HUES6 (cell line): ENCODE results near the gene AK1.

Experiments
- H3K27ac ChIP-seq: 2 replicates; pipeline ENCODE4 v1.7.0; 2013; ENCODE audit warnings: low read depth, mild to moderate bottlenecking, low read length, inconsistent platforms
- H3K27me3 ChIP-seq: 2 replicates; pipeline ENCODE4 v1.6.1; 2013; ENCODE audit warnings: low read length; ENCODE audit not compliant: control insufficient read depth, insufficient read depth
- H3K36me3 ChIP-seq: 2 replicates; pipeline ENCODE4 v1.6.1; 2013; ENCODE audit warnings: low read length; ENCODE audit not compliant: control insufficient read depth, insufficient read depth
- H3K4me1 ChIP-seq: 2 replicates; pipeline ENCODE4 v1.6.1; 2013; ENCODE audit warnings: low read length; ENCODE audit not compliant: control insufficient read depth, insufficient read depth
- H3K4me3 ChIP-seq: 2 replicates; pipeline ENCODE4 v1.5.1; 2013; ENCODE audit warnings: low read depth, low read length
- H3K9ac ChIP-seq: one replicate; pipeline ENCODE4 v1.6.1; 2013; ENCODE audit warnings: mild to moderate bottlenecking, low read length
- H3K9me3 ChIP-seq: 2 replicates; pipeline ENCODE4 v1.6.1; 2013; ENCODE audit warnings: low read depth, low read length; ENCODE audit not compliant: control insufficient read depth, insufficient read depth

AK1 gene

DNA sequence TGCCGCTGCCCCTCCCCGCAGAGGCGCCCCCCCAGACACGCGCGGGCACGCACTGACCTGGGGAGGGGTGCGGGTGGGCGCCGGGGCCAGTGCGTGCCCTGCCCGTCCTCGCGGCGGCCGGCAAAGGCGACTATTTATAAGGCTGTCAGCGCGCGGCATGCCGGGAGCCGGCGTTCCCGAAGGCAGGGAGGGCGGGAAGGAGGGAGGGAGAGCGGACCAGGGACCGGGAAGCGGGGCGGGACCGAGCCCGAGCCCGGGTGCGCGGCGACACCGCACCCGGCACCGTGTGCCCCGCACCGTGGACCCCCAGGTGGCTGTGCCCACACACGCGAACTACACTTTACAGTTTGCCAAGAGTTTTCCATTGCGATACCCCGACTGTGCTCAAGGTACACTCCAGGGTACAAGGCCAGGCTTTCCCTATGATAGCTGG lies at the start of gene AK1:
TSS of gene AK1 (minus strand) at position 110 of the 433 bp plus-strand sequence. CDS start 3,058 bp downstream, outside the sequence.
- Histone ChIP-seq H3K27ac (no peak within 1 kb of the TSS), H3K4me3 (peak within 1 kb of the TSS; percentile 73), H3K27me3 (no peaks in the 10 kb centered on the region), H3K9ac (peak within 1 kb of the TSS; percentile 29), H3K4me1 (peaks cover 15% of the 10 kb centered on the region), H3K9me3 (no peaks in the 10 kb centered on the region), H3K36me3 (no peaks in the 10 kb centered on the region)

DNA sequence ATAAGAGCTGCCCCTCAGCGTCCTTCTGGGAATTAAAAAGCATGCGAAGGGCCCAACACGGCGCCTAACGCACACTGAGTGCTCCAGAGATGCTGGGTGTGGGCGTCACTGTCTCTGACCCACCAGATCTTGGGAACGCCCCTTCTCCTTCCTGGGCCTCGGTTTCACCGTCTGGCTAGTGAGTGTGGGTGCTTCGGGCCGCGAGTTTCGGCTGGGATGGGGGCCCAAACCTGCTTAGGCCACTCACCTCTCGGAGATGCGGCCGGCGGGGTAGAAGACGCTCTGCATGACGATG lies 49.4 kb upstream of the AK1 start:
- Histone ChIP-seq H3K27me3 (peaks cover 55% of the 10 kb centered on the region), H3K4me1 (peaks cover 36% of the 10 kb centered on the region)

DNA sequence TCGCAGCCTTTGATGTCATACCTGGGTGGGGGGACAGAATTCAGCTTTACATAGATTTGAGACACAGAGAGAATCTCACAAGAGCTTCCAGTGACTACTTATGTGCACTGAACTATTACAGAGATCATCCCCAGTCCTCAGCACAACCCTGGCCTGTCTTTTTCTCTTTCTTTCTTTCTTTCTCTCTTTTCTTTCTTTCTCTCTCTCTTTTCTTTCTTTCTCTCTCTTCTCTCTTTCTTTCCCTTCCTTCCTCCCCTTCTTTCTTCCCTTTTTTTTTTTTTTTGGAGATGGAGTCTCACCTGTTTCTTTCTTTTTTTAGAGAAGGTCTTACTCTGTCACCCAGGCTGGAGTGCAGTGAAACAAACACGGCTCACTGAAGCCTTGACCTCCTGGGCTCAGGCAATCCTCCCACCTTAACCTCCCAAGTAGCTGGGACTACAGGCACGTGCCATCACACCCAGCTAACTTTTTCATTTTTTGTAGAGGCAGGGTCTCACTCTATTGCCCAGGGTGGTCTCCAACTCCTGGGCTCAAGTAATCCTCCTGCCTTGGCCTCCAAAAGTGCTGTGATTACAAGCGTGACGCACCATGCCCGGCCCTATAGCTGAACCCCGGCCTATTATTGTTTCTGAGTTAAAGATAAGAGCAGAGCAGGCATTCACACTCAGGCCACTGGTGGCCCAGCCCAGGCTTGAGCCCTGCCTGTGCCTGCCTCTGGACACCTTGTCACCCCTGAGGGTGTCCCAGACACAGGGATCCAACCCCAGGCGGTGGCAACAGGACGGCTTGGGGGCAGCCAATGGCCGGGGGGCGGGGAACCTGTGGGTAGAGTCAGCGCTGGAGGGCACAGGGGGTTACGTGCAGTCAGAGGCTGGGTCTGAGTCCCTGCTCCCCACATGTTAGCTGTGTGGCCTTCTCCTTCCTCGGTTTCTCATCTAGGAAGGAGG lies 48.8 kb upstream of the AK1 start:
- no peaks in the 10 kb centered on the region for H3K36me3 ChIP-seq
- H3K27ac ChIP-seq: no peak overlapping the region
- peak overlapping the region; percentile 70 for H3K4me3 ChIP-seq
- H3K4me1 ChIP-seq: peaks cover 30% of the 10 kb centered on the region
- H3K27me3 ChIP-seq: peaks cover 59% of the 10 kb centered on the region
- H3K9ac ChIP-seq: peak overlapping the region; percentile 0
- H3K9me3 ChIP-seq: no peaks in the 10 kb centered on the region

More for the DNA sequence above, 49.4 kb upstream of the AK1 start:
- Histone ChIP-seq H3K36me3 (no peaks in the 10 kb centered on the region), H3K4me3 (peak overlapping the region; percentile 70), H3K9me3 (no peaks in the 10 kb centered on the region), H3K9ac (peak overlapping the region; percentile 0), H3K27ac (no peak overlapping the region)

DNA sequence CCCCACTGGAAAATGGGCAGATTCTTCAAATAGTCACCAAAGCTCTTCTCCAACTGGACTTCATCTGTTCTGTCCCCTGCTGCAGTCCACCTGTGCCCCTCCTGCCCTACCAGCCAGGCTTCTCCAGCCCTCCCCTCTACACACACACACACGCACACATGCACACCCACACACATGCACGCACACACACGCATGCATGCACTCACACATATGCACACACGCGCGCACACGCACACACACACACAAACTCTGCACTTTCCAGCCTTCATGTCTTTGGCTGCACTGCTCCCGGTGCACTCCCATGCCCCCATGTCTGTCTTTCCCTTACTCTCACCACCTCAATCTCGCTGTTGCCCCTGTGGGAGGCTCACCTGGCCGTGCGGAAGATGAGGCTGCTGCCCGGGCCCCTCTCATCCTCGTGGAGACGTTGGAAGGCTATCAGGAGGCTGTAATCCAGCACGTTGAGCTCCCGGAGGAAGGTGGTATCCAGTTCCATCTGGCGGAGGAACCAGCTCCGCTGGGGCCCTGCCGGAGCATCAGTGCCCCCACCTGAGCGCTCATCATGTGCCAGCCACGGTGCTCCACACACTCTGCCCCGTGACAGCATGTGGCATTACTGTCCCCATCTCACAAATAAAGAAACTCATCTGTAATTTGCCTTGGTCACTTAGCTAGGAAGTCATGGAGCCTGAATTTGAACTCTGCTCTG lies 47.4 kb upstream of the AK1 start:
- Histone ChIP-seq H3K9ac (no peak overlapping the region), H3K4me3 (no peak overlapping the region), H3K9me3 (no peaks in the 10 kb centered on the region), H3K36me3 (no peaks in the 10 kb centered on the region), H3K27me3 (peaks cover 59% of the 10 kb centered on the region), H3K4me1 (peaks cover 22% of the 10 kb centered on the region), H3K27ac (no peak overlapping the region)

- Histone ChIP-seq H3K4me3 (no peak overlapping the region), H3K9me3 (no peaks in the 10 kb centered on the region), H3K27me3 (peaks cover 47% of the 10 kb centered on the region), H3K4me1 (peaks cover 17% of the 10 kb centered on the region), H3K9ac (no peak overlapping the region), H3K36me3 (no peaks in the 10 kb centered on the region), H3K27ac (no peak overlapping the region)
Measured at GRCh38 chr9:127923771-127924170, 46.3 kb upstream of the AK1 start.

- no peaks in the 10 kb centered on the region for H3K36me3 ChIP-seq
- no peak overlapping the region for H3K27ac ChIP-seq
- no peaks in the 10 kb centered on the region for H3K9me3 ChIP-seq
- no peak overlapping the region for H3K9ac ChIP-seq
- H3K27me3 ChIP-seq: peaks cover 40% of the 10 kb centered on the region
- no peak overlapping the region for H3K4me3 ChIP-seq
- H3K4me1 ChIP-seq: peaks cover 15% of the 10 kb centered on the region
Measured at GRCh38 chr9:127923046-127923445, 45.6 kb upstream of the AK1 start.

GRCh38 chr9:127921557-127922120 lies 44.2 kb upstream of the AK1 start:
- Histone ChIP-seq H3K4me3 (peak overlapping the region; percentile 34), H3K27ac (no peak overlapping the region), H3K36me3 (no peaks in the 10 kb centered on the region), H3K4me1 (peaks cover 15% of the 10 kb centered on the region), H3K9ac (no peak overlapping the region), H3K27me3 (peaks cover 28% of the 10 kb centered on the region), H3K9me3 (no peaks in the 10 kb centered on the region)

- Histone ChIP-seq H3K4me1 (peaks cover 19% of the 10 kb centered on the region), H3K4me3 (no peak overlapping the region), H3K36me3 (no peaks in the 10 kb centered on the region), H3K27me3 (peaks cover 30% of the 10 kb centered on the region), H3K9me3 (no peaks in the 10 kb centered on the region), H3K9ac (no peak overlapping the region), H3K27ac (no peak overlapping the region)
Measured at GRCh38 chr9:127920794-127921193, 43.3 kb upstream of the AK1 start.

- H3K9me3 ChIP-seq: no peaks in the 10 kb centered on the region
- no peak overlapping the region for H3K27ac ChIP-seq
- no peak overlapping the region for H3K4me3 ChIP-seq
- H3K9ac ChIP-seq: no peak overlapping the region
- H3K4me1 ChIP-seq: peaks cover 19% of the 10 kb centered on the region
- no peaks in the 10 kb centered on the region for H3K36me3 ChIP-seq
- H3K27me3 ChIP-seq: peaks cover 21% of the 10 kb centered on the region
Measured at GRCh38 chr9:127919253-127919815, 41.9 kb upstream of the AK1 start.

GRCh38 chr9:127918183-127919107 lies 41.0 kb upstream of the AK1 start:
- H3K27me3 ChIP-seq: peaks cover 21% of the 10 kb centered on the region
- no peak overlapping the region for H3K4me3 ChIP-seq
- H3K4me1 ChIP-seq: peaks cover 19% of the 10 kb centered on the region
- no peak overlapping the region for H3K9ac ChIP-seq
- no peaks in the 10 kb centered on the region for H3K9me3 ChIP-seq
- H3K36me3 ChIP-seq: no peaks in the 10 kb centered on the region; the same call in 1 of the 2 replicates
- H3K27ac ChIP-seq: no peak overlapping the region
